Fibroblast of lung (primary cell): ENCODE data around the gene THAP11. TPM values are rescaled to one million over a fixed set of nuclear protein-coding genes. Genes with fewer than 3 reads are reported as not detected.

Source experiments
- DNase-seq, 2 donors: peaks; one replicate each; pipeline versions ENCODE4 v3.0.0 to v3.0.0-alpha.2; 2010; ENCODE audit warnings: low read depth in 2 of 2
- H2AFZ ChIP-seq: 2 replicates; pipeline ENCODE4 v1.5.1; 2012; ENCODE audit warnings: low read length, control low read depth, inconsistent platforms
- H3K27ac ChIP-seq: 2 replicates; pipeline ENCODE4 v1.5.1; 2011; ENCODE audit warnings: low read length, control low read depth; ENCODE audit not compliant: insufficient read depth
- H3K27me3 ChIP-seq: 2 replicates; pipeline ENCODE4 v1.5.1; 2011; ENCODE audit warnings: mild to moderate bottlenecking, low read length; ENCODE audit not compliant: control insufficient read depth, insufficient read depth
- H3K36me3 ChIP-seq: 2 replicates; pipeline ENCODE4 v1.5.1; 2011; ENCODE audit warnings: low read length; ENCODE audit not compliant: control insufficient read depth, insufficient read depth
- H3K4me1 ChIP-seq: 2 replicates; pipeline ENCODE4 v1.5.1; 2011; ENCODE audit warnings: low read length; ENCODE audit not compliant: control insufficient read depth, insufficient read depth; ENCODE audit errors: extremely low read depth
- H3K4me2 ChIP-seq: 2 replicates; pipeline ENCODE4 v1.5.1; 2011; ENCODE audit warnings: low read length, control low read depth; ENCODE audit not compliant: insufficient read depth; ENCODE audit errors: extremely low read depth
- H3K4me3 ChIP-seq, 4 experiments: fragments of 200-600 bp in 1 of 4; sonication (generic) in 1 of 4; replicated peaks in 1 of 4; 2 replicates each; pipeline ENCODE4 v1.5.1; 2011 to 2016; ENCODE audit warnings: low read length in 4 of 4, low read depth in 3 of 4, mild to moderate bottlenecking in 3 of 4, control low read depth in 2 of 4, inconsistent platforms in 1 of 4, mixed read lengths in 1 of 4; ENCODE audit not compliant: insufficient read depth in 1 of 4; ENCODE audit errors: control extremely low read depth in 1 of 4
- H3K79me2 ChIP-seq: 2 replicates; pipeline ENCODE4 v1.5.1; 2012; ENCODE audit warnings: mild to moderate bottlenecking, low read length, inconsistent platforms; ENCODE audit not compliant: control insufficient read depth, insufficient read depth
- H3K9ac ChIP-seq: 2 replicates; pipeline ENCODE4 v1.5.1; 2011; ENCODE audit warnings: mild to moderate bottlenecking, low read length, control low read depth; ENCODE audit not compliant: insufficient read depth
- H3K9me3 ChIP-seq: 2 replicates; pipeline ENCODE4 v1.5.1; 2012; ENCODE audit warnings: low read depth, low read length; ENCODE audit not compliant: control insufficient read depth, insufficient read depth
- H4K20me1 ChIP-seq: 2 replicates; pipeline ENCODE4 v1.5.1; 2011; ENCODE audit warnings: low read length; ENCODE audit not compliant: control insufficient read depth, insufficient read depth; ENCODE audit errors: extremely low read depth
- CTCF ChIP-seq, 2 donors: IDR thresholded peaks in 1 of 2; conservative IDR thresholded peaks in 1 of 2; 1 replicate in 1 of 2; 2 replicates in 1 of 2; pipeline ENCODE4 v1.5.1; 2011 to 2012; ENCODE audit warnings: low read length in 2 of 2, control low read depth in 1 of 2, inconsistent platforms in 1 of 2, low read depth in 1 of 2, mild to moderate bottlenecking in 1 of 2
- EZH2 ChIP-seq: IDR thresholded peaks from 2 replicates; pipeline ENCODE4 v1.5.1; 2012; ENCODE audit warnings: low read length, control low read depth, mild to moderate bottlenecking; ENCODE audit errors: missing control alignments
- polyA plus RNA-seq, 2 donors: library from polyadenylated mRNA; depleted of rRNA in 1 of 2; stranded (reverse) in 1 of 2; unstranded in 1 of 2; fragments of >200 nt; gene quantifications; 2 replicates each; pipeline ENCODE4 v1.2.1, GENCODE V29; 2011 to 2012; ENCODE audit warnings: missing spikeins in 1 of 2
- total RNA-seq: library from RNA; depleted of rRNA; stranded (reverse); fragments of >200 nt; gene quantifications from 2 replicates; pipeline ENCODE4 v1.2.1, GENCODE V29; 2014

THAP11 gene
- total and polyA plus RNA-seq, 2 donors (not counting 1 experiment from before 2014, with no cell fraction given), result 16.0 to 37.7 TPM

- Histone ChIP-seq H3K4me1 (peaks cover 6% of the 10 kb centered on the region), H2AFZ (no peak overlapping the region), H4K20me1 (no peaks in the 10 kb centered on the region), H3K9ac (no peak overlapping the region), H3K27ac (no peak overlapping the region), H3K4me3 (peak overlapping the region; percentile 91 to 99 (median 92)), H3K36me3 (peaks cover 2% of the 10 kb centered on the region), H3K4me2 (peak overlapping the region; percentile 94), H3K27me3 (no peaks in the 10 kb centered on the region), H3K9me3 (no peaks in the 10 kb centered on the region), H3K79me2 (peaks cover 21% of the 10 kb centered on the region)
- no peak for DNase-seq
- TF ChIP-seq EZH2, result no peak
- TF ChIP-seq CTCF (conservative IDR thresholded peaks at IDR 0.05 in 1 of 2, IDR thresholded peaks at IDR 0.05 in 1 of 2; ENCODE audit: low read depth in 1 of 2, low read length in 2 of 2), result no peak
These were observed 37.1 kb upstream of the THAP11 start for GRCh38 chr16:67804853-67805542.

DNA sequence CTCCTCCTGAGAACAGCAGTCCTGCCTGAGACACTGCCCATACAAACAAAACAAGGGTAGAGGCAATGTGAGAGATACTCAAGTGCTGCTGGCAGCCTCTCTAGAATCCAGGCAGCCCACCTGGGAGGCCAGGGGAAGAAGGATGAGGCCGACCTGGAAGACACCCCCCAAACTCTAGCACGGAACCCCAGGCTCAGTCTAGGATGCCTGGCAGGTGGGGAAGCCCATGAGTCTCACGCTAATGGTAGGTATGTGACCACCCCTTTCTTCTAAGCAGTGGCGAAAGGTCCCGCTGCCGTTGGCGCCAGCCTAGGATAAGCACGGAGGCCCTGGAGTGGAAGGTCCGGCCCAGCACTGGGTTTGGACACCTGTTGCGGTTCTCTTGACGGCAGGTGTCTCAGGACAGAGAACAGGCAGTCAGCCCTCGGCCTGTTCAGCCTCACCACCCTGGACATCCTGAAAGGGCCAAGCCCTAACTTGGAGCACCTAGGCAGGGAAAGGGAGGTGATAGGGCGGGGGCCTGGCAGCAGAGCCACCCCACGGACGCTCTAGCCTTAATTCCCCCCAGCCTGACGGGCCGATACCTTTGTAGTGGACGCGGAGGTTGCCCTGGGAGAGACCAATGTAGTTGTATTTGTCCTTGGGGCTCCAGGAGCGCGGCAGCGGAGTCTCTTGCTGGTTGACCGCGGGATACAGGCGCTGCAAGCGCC is 36.2 kb upstream of the THAP11 start:
- peaks cover 20% of the 10 kb centered on the region for H3K79me2 ChIP-seq
- H3K4me2 ChIP-seq, result peak overlapping the region; percentile 94
- H3K9ac ChIP-seq, result peak overlapping the region; percentile 76
- H3K4me3 ChIP-seq, result peak overlapping the region; percentile 91 to 99 (median 92)
- no peaks in the 10 kb centered on the region for H3K9me3 ChIP-seq
- no peaks in the 10 kb centered on the region for H3K27me3 ChIP-seq
- H3K27ac ChIP-seq, result peak overlapping the region; percentile 74
- no peak for TF ChIP-seq EZH2
- TF ChIP-seq CTCF (conservative IDR thresholded peaks at IDR 0.05 in 1 of 2, IDR thresholded peaks at IDR 0.05 in 1 of 2; ENCODE audit: low read depth in 1 of 2, low read length in 2 of 2), result no peak
- peaks cover 2% of the 10 kb centered on the region for H3K36me3 ChIP-seq
- no peak for DNase-seq
- H2AFZ ChIP-seq, result peak overlapping the region; percentile 80
- peaks cover 6% of the 10 kb centered on the region for H3K4me1 ChIP-seq
- H4K20me1 ChIP-seq, result no peaks in the 10 kb centered on the region

- peak; percentile 99 for DNase-seq
- Histone ChIP-seq H3K79me2 (peaks cover 20% of the 10 kb centered on the region), H3K4me1 (peaks cover 6% of the 10 kb centered on the region), H4K20me1 (no peaks in the 10 kb centered on the region), H3K27me3 (no peaks in the 10 kb centered on the region), H3K4me3 (peak within 1 kb of the TSS; percentile 91 to 99 (median 92)), H3K9me3 (no peaks in the 10 kb centered on the region), H3K36me3 (peaks cover 2% of the 10 kb centered on the region), H3K27ac (peak within 1 kb of the TSS; percentile 74), H2AFZ (peak within 1 kb of the TSS; percentile 99), H3K4me2 (peak within 1 kb of the TSS; percentile 94), H3K9ac (peak within 1 kb of the TSS; percentile 76)
- TF ChIP-seq EZH2 (no peak), CTCF (conservative IDR thresholded peaks at IDR 0.05 in 1 of 2, IDR thresholded peaks at IDR 0.05 in 1 of 2; ENCODE audit: low read depth in 1 of 2, low read length in 2 of 2) (no peak)
These were observed 35.5 kb upstream of the THAP11 start, which contains the start of the genes RANBP10 and TSNAXIP1 for GRCh38 chr16:67806428-67807147. RANBP10 (minus strand) TSS chr16:67806560; CDS start chr16:67806536, 24 bp downstream. TSNAXIP1 (plus strand) TSS chr16:67806889; CDS start chr16:67807150, 261 bp downstream.
